GM23338 (cell line): ENCODE results near the gene RILP. TPM values are rescaled to one million over a fixed set of nuclear protein-coding genes. Genes with fewer than 3 reads are reported as not detected.

Experiments
- ATAC-seq: fragments of 200-7000 bp; cut with Tn5 transposase; 3 replicates; pipeline ENCODE4 v1.9.1; 2020
- DNase-seq: peaks from one replicate; pipeline ENCODE4 v3.0.0-alpha.2; 2015; ENCODE audit warnings: low spot score
- H2AFZ ChIP-seq: fragments of 200-600 bp; sonication (generic); 2 replicates; pipeline ENCODE4 v1.8.0; 2016; ENCODE audit warnings: antibody characterized with exemption, mild to moderate bottlenecking, moderate library complexity
- H3F3A ChIP-seq: fragments of 200-600 bp; sonication (generic); replicated peaks from 2 replicates; pipeline ENCODE4 v1.8.0; 2017; ENCODE audit warnings: antibody characterized with exemption, mixed run types, low read depth
- H3K27ac ChIP-seq: fragments of 200-600 bp; sonication (generic); 2 replicates; pipeline ENCODE4 v1.6.1; 2016; ENCODE audit warnings: low read depth
- H3K27me3 ChIP-seq: fragments of 200-600 bp; sonication (generic); 2 replicates; pipeline ENCODE4 v1.8.0; 2016; ENCODE audit warnings: mild to moderate bottlenecking, mixed run types, moderate library complexity; ENCODE audit not compliant: insufficient read depth
- H3K36me3 ChIP-seq: fragments of 200-600 bp; sonication (generic); 2 replicates; pipeline ENCODE4 v1.8.0; 2016; ENCODE audit warnings: mild to moderate bottlenecking; ENCODE audit not compliant: insufficient read depth
- H3K4me1 ChIP-seq: fragments of 200-600 bp; sonication (generic); 2 replicates; pipeline ENCODE4 v1.8.0; 2016; ENCODE audit warnings: mild to moderate bottlenecking, moderate library complexity; ENCODE audit not compliant: insufficient read depth
- H3K4me2 ChIP-seq: fragments of 200-600 bp; sonication (generic); 2 replicates; pipeline ENCODE4 v1.7.1; 2017; ENCODE audit warnings: mixed run types
- H3K4me3 ChIP-seq: fragments of 200-600 bp; sonication (generic); 2 replicates; pipeline ENCODE4 v1.6.1; 2016; ENCODE audit warnings: mixed run types
- H3K79me2 ChIP-seq: fragments of 200-600 bp; sonication (generic); replicated peaks from 2 replicates; pipeline ENCODE4 v1.8.0; 2017; ENCODE audit warnings: mild to moderate bottlenecking; ENCODE audit not compliant: insufficient read depth
- H3K9me2 ChIP-seq: fragments of 200-600 bp; sonication (generic); 2 replicates; pipeline ENCODE4 v1.8.0; 2017; ENCODE audit not compliant: insufficient read depth
- H4K20me1 ChIP-seq: fragments of 200-600 bp; sonication (generic); replicated peaks from 2 replicates; pipeline ENCODE4 v1.8.0; 2017; ENCODE audit warnings: mild to moderate bottlenecking; ENCODE audit not compliant: insufficient read depth
- H3K27ac Mint-ChIP-seq: 2 replicates; pipeline ENCODE4 v1.8.0; 2020; ENCODE audit warnings: inconsistent platforms, mild to moderate bottlenecking, moderate library complexity, mixed read lengths
- H3K27me3 Mint-ChIP-seq: 3 replicates; pipeline ENCODE4 v1.8.0; 2022; ENCODE audit warnings: low read depth, mild to moderate bottlenecking, moderate library complexity, mixed read lengths, inconsistent platforms; ENCODE audit not compliant: insufficient read depth, poor library complexity
- H3K36me3 Mint-ChIP-seq: 3 replicates; pipeline ENCODE4 v1.8.0; 2021; ENCODE audit warnings: low read depth, mild to moderate bottlenecking, inconsistent platforms, moderate library complexity, mixed read lengths
- H3K4me1 Mint-ChIP-seq: 3 replicates; pipeline ENCODE4 v1.8.0; 2020; ENCODE audit warnings: mild to moderate bottlenecking, inconsistent platforms, mixed read lengths
- H3K4me3 Mint-ChIP-seq: 3 replicates; pipeline ENCODE4 v1.8.0; 2021; ENCODE audit warnings: moderate library complexity, mild to moderate bottlenecking, inconsistent platforms, mixed read lengths
- H3K9me3 Mint-ChIP-seq: 3 replicates; pipeline ENCODE4 v1.8.0; 2020; ENCODE audit warnings: moderate library complexity, mild to moderate bottlenecking, inconsistent platforms, mixed read lengths
- CTCF ChIP-seq, 2 experiments: fragments of 200-600 bp in 1 of 2; sonication (generic) in 1 of 2; conservative IDR thresholded peaks; 2 replicates each; pipeline versions ENCODE4 v1.5.1 to v1.6.1; 2016 to 2017; ENCODE audit warnings: antibody characterized with exemption in 2 of 2, low read depth in 2 of 2, mild to moderate bottlenecking in 2 of 2, moderate library complexity in 1 of 2
- ETS1 ChIP-seq: IDR thresholded peaks from 2 replicates; pipeline ENCODE4 v1.6.1; 2016; ENCODE audit warnings: antibody characterized with exemption
- EZH2 ChIP-seq: fragments of 200-600 bp; sonication (generic); IDR thresholded peaks from one replicate; pipeline ENCODE4 v1.8.0; 2017; ENCODE audit warnings: antibody characterized with exemption, mild to moderate bottlenecking, low read depth; ENCODE audit not compliant: unreplicated experiment
- STAT1 ChIP-seq: IDR thresholded peaks from one replicate; pipeline ENCODE4 v1.6.1; 2016; ENCODE audit warnings: antibody characterized with exemption; ENCODE audit not compliant: unreplicated experiment
- ZNF331 ChIP-seq: fragments of 250-450 bp; sonication (Bioruptor Pico); IDR thresholded peaks from 2 replicates; pipeline ENCODE4 v1.5.0; 2020; ENCODE audit warnings: low read depth, mild to moderate bottlenecking, moderate library complexity
- ZNF462 ChIP-seq: fragments of 250-450 bp; sonication (Bioruptor Pico); IDR thresholded peaks from 2 replicates; pipeline ENCODE4 v1.5.0; 2020; ENCODE audit warnings: mild to moderate bottlenecking, moderate library complexity
- polyA plus RNA-seq: library from polyadenylated mRNA; unstranded; fragments of >200 nt; fragmentation: Nextera tagmentation; extraction: Ambion mirVana; gene quantifications from 2 replicates; pipeline ENCODE4 v1.2.1, GENCODE V29; 2016
- total RNA-seq: library from RNA; depleted of rRNA; stranded (reverse); fragments of >200 nt; shearing (Covaris generic); gene quantifications from 2 replicates; pipeline ENCODE4 v1.2.3, GENCODE V29; 2014

The RILP gene
- total and polyA plus RNA-seq, 2 experiments from 2014 or later, result 9.2 to 10.8 TPM

- TF ChIP-seq ETS1 (no peak), ZNF462 (no peak)
These were observed 19.0 kb downstream of the RILP start (continued) for GRCh38 chr17:1630662-1631061.

- DNase-seq (peak; percentile 85), ATAC-seq (peak; percentile 11)
- Mint-ChIP-seq H3K36me3 (no peaks in the 10 kb centered on the region; the same call in 2 of the 3 replicates), H3K27ac (no peak overlapping the region), H3K4me3 (peak overlapping the region; percentile 66), H3K9me3 (peaks cover 2% of the 10 kb centered on the region; the same call in 2 of the 3 replicates), H3K27me3 (peaks cover 17% of the 10 kb centered on the region), H3K4me1 (peaks cover 24% of the 10 kb centered on the region)
- no peak overlapping the region for H3K27ac ChIP-seq
- H3K79me2 ChIP-seq, result no peaks in the 10 kb centered on the region
- peaks cover 8% of the 10 kb centered on the region; the same call in 1 of the 2 replicates for H3K27me3 ChIP-seq
- H3K9me2 ChIP-seq, result no peaks in the 10 kb centered on the region
- no peaks in the 10 kb centered on the region for H3K36me3 ChIP-seq
- H4K20me1 ChIP-seq, result no peaks in the 10 kb centered on the region
- H3K4me2 ChIP-seq, result peak overlapping the region; percentile 98
- H3K4me3 ChIP-seq, result peak overlapping the region; percentile 86
- H2AFZ ChIP-seq, result peak overlapping the region; percentile 94
- no peaks in the 10 kb centered on the region; the same call in 1 of the 2 replicates for H3K4me1 ChIP-seq
- H3F3A ChIP-seq, result 0 out of 2 replicates have a peak, but pooled peaks cover 13% of the 10 kb centered on the region
- TF ChIP-seq CTCF (conservative IDR thresholded peaks at IDR 0.05; ENCODE audit: low read depth in 2 of 2), result peak; percentile 66 to 85
- 0 out of 2 replicates have a peak, but pooled peaks have one; percentile 13 for TF ChIP-seq ZNF331 (CRISPR knock-in tag)
- no peak for TF ChIP-seq STAT1
- no peak for TF ChIP-seq EZH2
These were observed 20.0 kb downstream of the RILP start for GRCh38 chr17:1629504-1630310.
